Aorta (tissue), 5 donors: ENCODE data around the gene IFT25. TPM values are rescaled to one million over a fixed set of nuclear protein-coding genes. Genes with fewer than 3 reads are reported as not detected.

Source experiments
- ATAC-seq: fragments of 200-7000 bp; cut with Tn5 transposase; one replicate; pipeline ENCODE4 v1.9.1; 2022; ENCODE audit warnings: moderate library complexity; ENCODE audit not compliant: low FRiP score
- DNase-seq, 2 donors: peaks; one replicate each; pipeline ENCODE4 v3.0.0-alpha.2; 2020
- H3K27ac ChIP-seq, 2 donors: one replicate each; pipeline ENCODE4 v1.5.1; 2013; ENCODE audit warnings: low read length in 2 of 2, mild to moderate bottlenecking in 2 of 2, moderate library complexity in 2 of 2, control low read depth in 1 of 2, inconsistent platforms in 1 of 2, low read depth in 1 of 2
- H3K27me3 ChIP-seq, 2 donors: one replicate each; pipeline ENCODE4 v1.6.1; 2013; ENCODE audit warnings: control low read depth in 1 of 2, low read length in 1 of 2, mild to moderate bottlenecking in 1 of 2, moderate library complexity in 1 of 2; ENCODE audit not compliant: insufficient read depth in 2 of 2, control insufficient read depth in 1 of 2
- H3K36me3 ChIP-seq, 2 donors: one replicate each; pipeline ENCODE4 v1.6.1; 2013; ENCODE audit warnings: control low read depth in 1 of 2, low read length in 1 of 2, mild to moderate bottlenecking in 1 of 2; ENCODE audit not compliant: insufficient read depth in 2 of 2, control insufficient read depth in 1 of 2
- H3K4me1 ChIP-seq, 2 donors: one replicate each; pipeline ENCODE4 v1.6.1; 2013; ENCODE audit warnings: low read length in 2 of 2, control low read depth in 1 of 2, mild to moderate bottlenecking in 1 of 2, moderate library complexity in 1 of 2; ENCODE audit not compliant: insufficient read depth in 2 of 2, control insufficient read depth in 1 of 2
- H3K4me3 ChIP-seq, 2 donors: one replicate each; pipeline ENCODE4 v1.5.1; 2013; ENCODE audit warnings: low read length in 2 of 2, control low read depth in 1 of 2, mild to moderate bottlenecking in 1 of 2
- H3K9me3 ChIP-seq: one replicate; pipeline ENCODE4 v1.6.1; 2013; ENCODE audit warnings: mild to moderate bottlenecking, low read length; ENCODE audit not compliant: control insufficient read depth
- WGBS, 2 donors: extraction: QIAGEN DNeasy Blood & Tissue Kit; methylation state at CpG; one replicate each; pipeline ENCODE4 v1.1.7; 2013; 5-methylcytosine and 5-hydroxymethylcytosine counted together
- intact Hi-C, 2 donors: fragments of 100-400 bp; cut with DNase I; formaldehyde crosslinking; loops; one replicate each; pipeline versions ENCODE4 v1.14.2 to v1.15.0; 2022
- polyA plus RNA-seq, 2 donors: library from polyadenylated mRNA; stranded (reverse); fragments of 200-250 nt; gene quantifications; one replicate each; pipeline ENCODE4 v1.2.3, GENCODE V29; 2013
- total RNA-seq, 2 donors: library from RNA; stranded (reverse); fragmentation: NEBNext Ultra II Directional; extraction: Animal tissue kit (Norgen Biotek cat#: 25700); gene quantifications; one replicate each; pipeline ENCODE4 v1.2.1, GENCODE V29; 2021
- donor health status: healthy with polysubstance abuse.
- donor health status: Bipolar disorder and iron deficiency.
- donor health status: DM: no; HTN: no; CAD: no.
- donor health status: DM: no; HTN: no; CAD: no.
- donor health status: DM: yes; HTN: yes; CAD: no.

IFT25 gene
- total and polyA plus RNA-seq, 4 donors, result 14.8 to 39.5 (median 27.1) TPM

DNA sequence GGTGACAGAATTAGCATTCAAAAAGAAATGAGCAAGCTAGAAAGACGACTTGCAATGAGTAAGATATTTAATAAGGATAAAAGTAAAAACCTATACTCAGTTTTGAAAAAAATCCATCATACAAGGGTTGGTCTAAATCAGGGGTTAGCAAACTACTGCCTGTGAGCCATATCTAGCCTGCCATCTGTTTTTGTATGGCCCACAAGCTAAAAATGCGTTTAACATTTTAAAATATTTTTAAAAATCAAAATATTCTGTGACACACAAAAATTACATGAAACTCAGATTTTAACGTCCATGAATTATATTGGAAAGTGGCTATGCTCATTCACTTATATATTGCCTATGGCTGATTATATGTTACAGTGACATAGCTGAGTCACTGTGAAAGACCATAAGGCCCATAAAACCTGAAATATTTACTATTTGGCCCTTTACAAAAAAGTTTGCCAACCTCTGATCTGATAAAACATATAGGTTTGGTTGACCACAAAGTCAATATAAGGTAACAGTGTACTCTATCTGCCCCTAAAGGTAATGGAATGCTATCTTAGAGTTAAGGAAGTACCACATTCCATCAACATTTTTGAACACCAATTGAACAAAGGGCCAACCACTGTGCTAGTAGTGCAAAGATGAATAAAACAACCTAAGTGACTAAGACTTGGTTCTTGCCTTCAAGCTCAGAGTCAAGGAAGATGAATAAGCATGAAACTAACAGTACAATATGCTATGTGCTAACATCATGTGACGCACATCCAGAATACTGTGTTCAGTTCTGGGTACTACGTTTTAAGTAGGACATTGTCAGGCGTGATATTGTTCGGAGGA, 3.2 kb downstream of the IFT25 start:
- Histone ChIP-seq H3K9me3 (no peaks in the 10 kb centered on the region), H3K36me3 (no peaks in the 10 kb centered on the region), H3K27me3 (no peaks in the 10 kb centered on the region), H3K4me1 (no peaks in the 10 kb centered on the region), H3K27ac (no peak overlapping the region), H3K4me3 (no peak overlapping the region)
- ATAC-seq, result no peak
- intact Hi-C loops, result no loop called here
- WGBS, 2 donors, result 85% methylated on average over 7 of the region's 7 CpGs
- no peak for DNase-seq

DNA sequence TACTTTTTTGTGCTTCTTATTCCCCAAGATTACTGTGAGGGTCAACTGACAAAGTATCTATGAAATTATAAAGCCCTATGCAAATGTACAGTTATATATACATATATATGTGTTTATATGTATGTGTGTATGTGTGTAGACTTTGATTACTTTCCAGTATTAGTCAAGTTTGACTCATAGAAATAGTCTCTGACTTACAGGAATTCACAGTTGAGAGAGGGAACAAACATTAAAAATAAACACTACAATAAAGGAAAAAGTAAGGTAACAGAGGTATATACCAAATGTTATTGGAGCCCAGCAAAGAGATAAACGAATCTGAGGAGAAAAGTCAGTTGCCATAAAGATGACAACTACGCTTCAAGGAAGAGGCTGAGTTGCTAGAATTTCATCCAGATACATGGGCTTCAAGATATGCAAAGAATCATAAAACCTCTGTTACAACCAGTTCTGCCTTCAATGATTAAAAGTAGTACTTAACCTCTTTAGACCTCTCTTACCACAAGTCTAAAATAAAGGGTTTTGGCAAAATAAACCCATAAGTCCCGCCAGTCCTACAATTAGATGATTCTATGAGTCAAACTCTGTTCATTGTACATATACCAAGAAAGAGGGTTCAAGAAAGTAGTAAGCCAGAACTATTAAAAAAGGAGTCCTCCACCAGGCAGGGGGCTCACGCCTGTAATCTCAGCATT, 7.2 kb downstream of the IFT25 start:
- 93 to 97% methylated on average over 4 of the region's 4 CpGs for WGBS, 2 donors
- no peaks in the 10 kb centered on the region for H3K36me3 ChIP-seq
- H3K4me1 ChIP-seq, result no peaks in the 10 kb centered on the region
- no peaks in the 10 kb centered on the region for H3K27me3 ChIP-seq
- H3K9me3 ChIP-seq, result no peaks in the 10 kb centered on the region
- H3K4me3 ChIP-seq, result no peak overlapping the region
- intact Hi-C loops, result no loop called here
- no peak overlapping the region for H3K27ac ChIP-seq
- ATAC-seq (no peak), DNase-seq (no peak)

DNA sequence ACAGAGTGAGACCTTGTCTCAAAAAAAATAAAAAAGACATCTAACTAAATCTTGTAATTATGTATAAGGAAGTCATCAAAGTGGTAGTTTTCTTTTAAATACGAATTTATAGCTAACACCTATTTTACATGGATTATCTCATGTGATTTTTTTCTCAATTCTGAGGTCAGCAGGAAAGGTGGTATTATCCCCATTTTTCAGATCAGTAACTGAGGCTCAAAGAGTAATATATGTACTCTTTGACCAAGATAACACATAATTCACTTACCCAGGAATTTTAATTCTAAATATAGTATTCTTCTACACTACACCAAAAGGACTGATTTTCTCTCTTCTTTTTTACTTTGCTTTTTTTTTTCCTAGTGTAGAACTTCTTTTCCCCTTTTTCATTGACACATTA, 9.1 kb downstream of the IFT25 start:
- ATAC-seq (no peak), DNase-seq (no peak)
- Histone ChIP-seq H3K4me1 (no peaks in the 10 kb centered on the region), H3K9me3 (no peaks in the 10 kb centered on the region), H3K27ac (no peak overlapping the region), H3K4me3 (no peak overlapping the region), H3K36me3 (no peaks in the 10 kb centered on the region), H3K27me3 (no peaks in the 10 kb centered on the region)
- 86 to 98% methylated on average over 1 of the region's 1 CpG for WGBS, 2 donors
- intact Hi-C loops, result no loop called here

DNA sequence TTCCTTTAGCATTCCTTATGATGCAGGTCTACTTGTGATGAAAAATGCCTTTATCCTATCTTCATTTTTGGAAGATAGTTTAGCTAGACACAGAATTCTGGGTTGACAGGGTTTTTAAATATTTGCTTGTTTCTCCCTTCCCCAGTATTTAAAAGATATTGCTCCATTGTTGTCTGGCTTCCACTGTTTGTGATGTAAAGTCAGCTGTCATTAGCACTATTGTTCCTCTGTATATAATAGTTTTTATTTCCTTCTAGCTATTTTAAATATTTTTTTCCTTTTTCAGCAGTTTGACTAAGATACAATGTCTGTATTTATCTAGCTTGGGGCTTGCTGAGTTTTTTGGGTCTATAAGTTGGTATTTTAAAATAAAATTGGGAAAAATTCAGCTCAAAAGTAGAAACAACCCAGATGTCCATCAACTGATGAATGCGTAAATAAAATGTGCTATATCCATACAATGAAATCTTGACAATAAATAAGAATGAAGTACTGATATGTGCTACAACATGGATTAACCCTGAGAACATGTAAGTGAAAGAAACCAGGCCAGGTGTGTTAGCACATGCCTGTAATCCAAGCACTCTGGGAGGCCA, 11.2 kb downstream of the IFT25 start:
- H3K4me3 ChIP-seq, result no peak overlapping the region
- intact Hi-C loops, result no loop called here
- no peak for DNase-seq
- no peaks in the 10 kb centered on the region for H3K36me3 ChIP-seq
- no peak overlapping the region for H3K27ac ChIP-seq
- WGBS, 2 donors, result 97 to 100% methylated on average over 1 of the region's 1 CpG
- ATAC-seq, result no peak
- H3K27me3 ChIP-seq, result no peaks in the 10 kb centered on the region
- no peaks in the 10 kb centered on the region for H3K4me1 ChIP-seq
- H3K9me3 ChIP-seq, result no peaks in the 10 kb centered on the region

DNA sequence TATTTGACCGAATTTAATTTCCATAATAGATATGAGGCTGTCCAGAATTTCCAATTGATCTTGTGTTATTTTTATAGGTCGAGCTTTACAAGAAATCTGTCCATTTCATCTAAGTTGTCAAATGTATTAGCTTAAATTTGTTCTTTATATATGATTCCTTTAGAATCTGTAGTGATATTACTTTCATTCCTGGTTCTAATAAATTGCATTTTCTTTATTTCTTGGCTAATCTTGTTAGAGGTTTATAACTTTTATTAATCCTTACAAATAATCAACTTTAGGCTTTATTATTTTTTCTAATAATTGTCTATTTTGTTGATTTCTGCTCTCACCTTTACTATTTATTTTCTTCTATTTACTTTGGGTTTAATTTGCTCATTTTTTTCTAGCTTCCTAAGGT, 14.0 kb downstream of the IFT25 start:
- DNase-seq (no peak), ATAC-seq (no peak)
- no peak overlapping the region for H3K4me3 ChIP-seq
- no peaks in the 10 kb centered on the region for H3K4me1 ChIP-seq
- peaks cover 5 to 10% of the 10 kb centered on the region in 2 donors for H3K36me3 ChIP-seq
- no peaks in the 10 kb centered on the region for H3K9me3 ChIP-seq
- H3K27me3 ChIP-seq, result no peaks in the 10 kb centered on the region
- H3K27ac ChIP-seq, result no peak overlapping the region
- WGBS, 2 donors, result 99% methylated on average over 2 of the region's 2 CpGs
- intact Hi-C loops, result no loop called here

DNA sequence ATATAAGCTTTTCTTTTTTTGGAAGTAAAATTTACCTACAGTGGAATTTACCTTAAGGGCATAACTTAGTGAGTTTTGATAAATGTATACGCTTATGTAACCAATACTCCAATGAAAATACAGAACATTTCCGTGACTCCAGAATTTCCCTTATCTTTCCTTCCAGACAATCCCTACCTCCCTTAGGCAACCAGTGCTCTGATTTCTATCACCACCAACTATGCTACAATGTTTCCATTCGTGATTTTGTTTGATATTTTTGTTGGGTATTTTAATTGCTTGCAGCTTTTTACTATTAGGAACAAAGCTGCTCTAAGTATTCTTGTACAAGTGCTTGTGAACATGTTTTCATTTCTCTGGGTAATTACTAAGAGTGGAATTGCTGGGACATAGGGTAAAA, 14.6 kb downstream of the IFT25 start:
- Histone ChIP-seq H3K4me3 (no peak overlapping the region), H3K9me3 (no peaks in the 10 kb centered on the region), H3K4me1 (no peaks in the 10 kb centered on the region), H3K36me3 (peaks cover 5 to 10% of the 10 kb centered on the region in 2 donors), H3K27ac (no peak overlapping the region), H3K27me3 (no peaks in the 10 kb centered on the region)
- intact Hi-C loops, result no loop called here
- DNase-seq (no peak), ATAC-seq (no peak)
- 86 to 87% methylated on average over 3 of the region's 3 CpGs for WGBS, 2 donors

DNA sequence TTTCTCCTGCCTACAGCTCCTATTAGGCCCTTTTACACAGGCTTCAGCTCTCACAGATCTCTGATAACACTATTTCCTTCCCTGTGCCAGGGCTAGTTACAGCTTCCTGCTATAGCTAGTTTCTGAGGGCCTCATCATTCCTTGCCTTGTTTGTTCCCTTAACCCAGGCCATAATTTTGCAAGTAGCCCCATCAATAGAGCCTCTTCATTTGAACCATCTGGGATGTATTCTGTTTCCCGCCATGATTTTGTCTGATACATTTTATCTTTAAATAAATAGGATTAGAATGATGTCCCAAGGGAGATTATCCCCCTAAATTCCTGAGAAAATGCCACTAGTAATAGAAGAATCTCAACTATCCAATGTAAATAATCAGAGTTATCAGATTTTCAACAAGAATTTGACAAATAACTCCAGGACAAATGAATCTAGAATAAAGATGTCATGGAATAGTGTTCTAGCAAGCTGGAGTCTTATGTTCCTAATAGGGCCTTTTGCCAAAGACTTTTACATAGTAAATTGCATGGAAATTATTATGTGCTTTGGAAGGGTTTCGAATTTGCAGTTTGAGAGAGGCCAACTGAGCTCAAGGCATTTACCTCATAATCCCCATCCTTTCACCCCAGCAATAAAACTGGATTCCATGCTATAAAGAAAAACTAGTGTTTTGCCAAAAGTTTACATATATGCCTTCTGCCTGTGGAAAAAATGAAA, 16.1 kb downstream of the IFT25 start:
- ATAC-seq (no peak), DNase-seq (no peak)
- intact Hi-C loops, result no loop called here
- no peaks in the 10 kb centered on the region for H3K27me3 ChIP-seq
- no peaks in the 10 kb centered on the region for H3K4me1 ChIP-seq
- peaks cover 5 to 10% of the 10 kb centered on the region in 2 donors for H3K36me3 ChIP-seq
- no peak overlapping the region for H3K4me3 ChIP-seq
- 42 to 46% methylated on average over 2 of the region's 2 CpGs for WGBS, 2 donors
- H3K27ac ChIP-seq, result no peak overlapping the region
- H3K9me3 ChIP-seq, result no peaks in the 10 kb centered on the region

DNA sequence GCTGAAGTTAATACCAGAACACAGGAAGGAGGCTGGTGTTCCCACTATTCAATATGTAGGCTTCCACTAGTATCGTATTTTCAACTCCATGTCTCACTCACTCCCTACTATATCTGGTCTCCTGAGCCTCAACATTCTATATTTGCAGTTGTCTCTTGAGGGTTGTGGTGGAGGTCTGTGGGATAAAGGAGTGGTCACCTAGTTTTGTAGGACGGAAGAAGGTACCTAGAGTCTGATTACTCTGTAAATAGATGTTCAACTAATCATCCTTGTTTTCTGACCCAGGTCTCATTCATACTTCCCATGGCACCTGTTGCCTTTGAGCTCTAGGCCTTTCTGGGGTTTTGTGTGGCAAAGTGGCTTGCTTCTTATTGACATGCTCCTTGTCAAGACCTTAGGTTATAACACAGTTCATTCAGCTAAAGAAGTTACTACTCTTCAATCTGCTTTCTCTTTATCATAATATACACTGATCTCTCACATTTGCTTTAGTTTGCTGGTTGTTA, 18.1 kb downstream of the IFT25 start:
- peaks cover 5 to 10% of the 10 kb centered on the region in 2 donors for H3K36me3 ChIP-seq
- no peak overlapping the region for H3K4me3 ChIP-seq
- no peak for ATAC-seq
- H3K27ac ChIP-seq, result no peak overlapping the region
- H3K9me3 ChIP-seq, result no peaks in the 10 kb centered on the region
- no peaks in the 10 kb centered on the region for H3K4me1 ChIP-seq
- no peaks in the 10 kb centered on the region for H3K27me3 ChIP-seq
- no peak for DNase-seq
- intact Hi-C loops, result no loop called here
- 93 to 99% methylated on average over 2 of the region's 2 CpGs for WGBS, 2 donors
